ENCODE data around the gene TMEM272.

TMEM272 gene

DNA sequence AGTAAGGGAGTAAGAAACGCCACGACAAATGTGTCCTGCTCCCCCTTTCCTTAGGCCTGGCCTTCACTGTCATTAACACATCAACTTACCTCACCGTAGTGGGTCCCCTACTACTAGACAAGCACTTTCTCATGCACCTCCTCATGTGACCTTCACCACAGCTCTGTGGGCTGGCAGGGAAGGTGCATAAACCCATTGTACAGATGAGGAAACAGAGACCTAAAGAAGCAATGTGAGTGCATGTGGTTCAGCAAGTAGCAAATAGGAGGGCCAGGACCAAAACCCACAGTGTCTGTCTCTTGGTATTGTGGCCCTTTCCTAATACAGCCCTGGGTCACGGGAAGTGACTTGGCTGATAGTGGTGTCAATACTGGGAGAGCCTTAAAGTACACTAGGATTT is 22.1 kb upstream of the TMEM272 start:
- no peaks in the 10 kb centered on the region for H3K27me3 ChIP-seq (ENCODE audit: insufficient read depth, poor library complexity, severe bottlenecking)
- no peak for TF ChIP-seq SPI1 (IDR thresholded peaks at IDR 0.05; ENCODE audit: borderline replicate concordance, low read depth)
- TF ChIP-seq REST (IDR thresholded peaks at IDR 0.05; ENCODE audit: insufficient replicate concordance, low read depth), result no peak
- no peak for TF ChIP-seq POLR2AphosphoS5 (IDR thresholded peaks at IDR 0.05; ENCODE audit: low read depth)
- no peak for TF ChIP-seq GABPA (IDR thresholded peaks at IDR 0.05; ENCODE audit: low read depth)
- no peak for TF ChIP-seq CTCF (IDR thresholded peaks at IDR 0.05; ENCODE audit: insufficient read depth, low read length)
- no peak overlapping the region for H3K4me3 ChIP-seq (replicated peaks; ENCODE audit: insufficient read depth, low read length)
- no peak for DNase-seq (ENCODE audit: low read depth in 1 of 2, low spot score in 1 of 2)
- no peak overlapping the region for H3K27ac ChIP-seq (replicated peaks)

- no peak for DNase-seq (ENCODE audit: low read depth in 1 of 2, low spot score in 1 of 2)
- no peak for TF ChIP-seq GABPA (IDR thresholded peaks at IDR 0.05; ENCODE audit: low read depth)
- TF ChIP-seq POLR2AphosphoS5 (IDR thresholded peaks at IDR 0.05; ENCODE audit: low read depth), result no peak
- no peak for TF ChIP-seq CTCF (IDR thresholded peaks at IDR 0.05; ENCODE audit: insufficient read depth, low read length)
- no peak for TF ChIP-seq SPI1 (IDR thresholded peaks at IDR 0.05; ENCODE audit: borderline replicate concordance, low read depth)
- TF ChIP-seq REST (IDR thresholded peaks at IDR 0.05; ENCODE audit: insufficient replicate concordance, low read depth), result no peak
- Histone ChIP-seq H3K27me3 (ENCODE audit: insufficient read depth, poor library complexity, severe bottlenecking) (no peaks in the 10 kb centered on the region), H3K4me3 (replicated peaks; ENCODE audit: insufficient read depth, low read length) (no peak overlapping the region), H3K27ac (replicated peaks) (no peak overlapping the region)
Observed at GRCh38 chr13:51865838-51866237, 20.9 kb upstream of the TMEM272 start.

DNA sequence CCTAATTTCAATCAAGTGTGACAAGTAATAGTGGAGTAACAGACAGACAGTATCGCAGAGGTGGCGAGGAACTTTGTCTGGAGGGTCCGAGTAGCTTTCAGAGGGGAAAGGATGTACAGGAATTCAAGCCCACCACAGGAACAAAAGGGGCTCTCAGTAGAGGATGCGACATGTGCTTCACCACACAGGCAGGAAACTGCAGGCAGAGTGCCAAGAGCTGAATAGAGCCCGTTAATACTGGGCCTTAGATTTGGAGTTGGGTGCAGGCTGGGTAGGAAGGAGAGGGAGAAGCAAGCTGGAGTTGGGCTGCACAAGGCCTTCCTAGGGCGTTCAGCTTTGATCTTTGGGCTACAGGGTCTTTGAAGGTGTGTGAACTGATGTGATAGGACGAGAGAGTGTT is 18.0 kb upstream of the TMEM272 start:
- TF ChIP-seq GABPA (IDR thresholded peaks at IDR 0.05; ENCODE audit: low read depth), result no peak
- TF ChIP-seq REST (IDR thresholded peaks at IDR 0.05; ENCODE audit: insufficient replicate concordance, low read depth), result no peak
- no peak for TF ChIP-seq SPI1 (IDR thresholded peaks at IDR 0.05; ENCODE audit: borderline replicate concordance, low read depth)
- no peak for TF ChIP-seq POLR2AphosphoS5 (IDR thresholded peaks at IDR 0.05; ENCODE audit: low read depth)
- Histone ChIP-seq H3K27ac (replicated peaks) (no peak overlapping the region), H3K4me3 (replicated peaks; ENCODE audit: insufficient read depth, low read length) (no peak overlapping the region), H3K27me3 (ENCODE audit: insufficient read depth, poor library complexity, severe bottlenecking) (no peaks in the 10 kb centered on the region)
- DNase-seq (ENCODE audit: low read depth in 1 of 2, low spot score in 1 of 2), result no peak

Measured in HL-60 (cell line).